Activated T-cell treated with anti-CD3 and anti-CD28 coated beads, Interleukin-2, amount 50 U/mL, for 4 hours (primary cell): ENCODE measurements around the gene CCDC74A. TPM values are rescaled to one million over a fixed set of nuclear protein-coding genes. Genes with fewer than 3 reads are reported as not detected.
"Not testable (repeated sequence)": the region's sequence is repeated elsewhere in the genome, so short reads cannot be mapped to it uniquely, and the experiment has no call there.

Experiments used
- ATAC-seq, 2 donors: fragments of 200-7000 bp; cut with Tn5 transposase; one replicate each; pipeline ENCODE4 v1.10.0; 2021
- DNase-seq: peaks from one replicate; pipeline ENCODE4 v3.0.0-alpha.2; 2020
- H3K27me3 Mint-ChIP-seq: one replicate; pipeline ENCODE4 v1.8.0; 2021; ENCODE audit warnings: low read depth, mixed read lengths
- H3K36me3 Mint-ChIP-seq: one replicate; pipeline ENCODE4 v1.8.0; 2022; ENCODE audit warnings: mixed read lengths; ENCODE audit not compliant: insufficient read depth
- H3K4me1 Mint-ChIP-seq: one replicate; pipeline ENCODE4 v1.8.0; 2021; ENCODE audit warnings: low read depth, mixed read lengths
- H3K4me3 Mint-ChIP-seq: one replicate; pipeline ENCODE4 v1.8.0; 2021; ENCODE audit warnings: mild to moderate bottlenecking, moderate library complexity, mixed read lengths
- H3K9me3 Mint-ChIP-seq: one replicate; pipeline ENCODE4 v1.8.0; 2021; ENCODE audit warnings: mixed read lengths
- total RNA-seq, 3 donors: library from RNA; stranded (reverse); gene quantifications; one replicate each; pipeline ENCODE4 v1.2.1, GENCODE V29; 2021

CCDC74A gene
- total RNA-seq, 3 donors from 2014 or later = 0.90 to 1.2 (median 1.0) TPM

- ATAC-seq, H3K27me3 Mint-ChIP-seq, H3K4me3 Mint-ChIP-seq, H3K9me3 Mint-ChIP-seq, H3K36me3 Mint-ChIP-seq, DNase-seq, H3K4me1 Mint-ChIP-seq: not testable (repeated sequence)
Observed at GRCh38 chr2:131544006-131544812, 16.5 kb downstream of the CCDC74A start.

DNA sequence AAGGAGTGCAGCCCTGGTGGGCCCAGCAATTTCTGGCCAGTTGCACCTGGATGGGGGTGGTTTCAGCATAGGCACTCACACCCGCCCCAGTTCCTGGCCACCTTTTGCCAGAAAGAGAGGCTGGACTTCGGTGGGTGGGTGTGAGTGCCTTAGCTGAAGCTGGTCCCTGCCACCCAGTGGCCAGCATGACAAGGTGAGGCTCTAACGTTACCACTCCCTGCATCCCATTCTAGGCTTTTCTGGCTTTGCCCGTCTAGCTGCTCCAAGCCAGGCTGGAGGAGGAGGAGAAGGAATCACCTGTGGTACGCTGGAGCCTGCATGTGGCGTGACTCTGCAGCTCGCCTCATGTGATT is 17.1 kb downstream of the CCDC74A start:
- H3K9me3 Mint-ChIP-seq, DNase-seq, H3K4me1 Mint-ChIP-seq, H3K27me3 Mint-ChIP-seq, ATAC-seq, H3K36me3 Mint-ChIP-seq, H3K4me3 Mint-ChIP-seq: not testable (repeated sequence)

DNA sequence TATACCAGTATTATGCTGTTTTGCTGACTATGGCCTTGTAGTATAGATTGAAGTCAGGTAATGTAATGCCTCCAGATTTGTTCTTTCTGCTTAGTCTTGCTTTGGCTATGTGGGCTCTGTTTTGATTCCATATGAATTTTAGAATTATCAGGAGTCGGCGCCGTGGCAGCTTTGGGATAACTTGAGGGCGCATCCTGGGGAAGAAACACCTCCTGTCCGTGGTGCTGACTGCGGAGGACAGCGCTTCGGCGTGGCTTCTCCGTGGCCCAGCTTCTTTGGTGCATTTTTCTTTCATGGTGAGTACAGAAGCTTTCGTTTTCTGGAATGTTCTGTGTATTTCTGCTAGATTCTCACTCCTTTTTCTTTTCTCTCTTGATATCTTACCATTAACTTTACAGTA is 25.2 kb downstream of the CCDC74A start:
- Mint-ChIP-seq H3K36me3 (no peaks in the 10 kb centered on the region), H3K27me3 (peaks cover 14% of the 10 kb centered on the region), H3K4me3 (no peak overlapping the region), H3K4me1 (no peaks in the 10 kb centered on the region), H3K9me3 (no peaks in the 10 kb centered on the region)
- ATAC-seq (no peak), DNase-seq (no peak)

DNA sequence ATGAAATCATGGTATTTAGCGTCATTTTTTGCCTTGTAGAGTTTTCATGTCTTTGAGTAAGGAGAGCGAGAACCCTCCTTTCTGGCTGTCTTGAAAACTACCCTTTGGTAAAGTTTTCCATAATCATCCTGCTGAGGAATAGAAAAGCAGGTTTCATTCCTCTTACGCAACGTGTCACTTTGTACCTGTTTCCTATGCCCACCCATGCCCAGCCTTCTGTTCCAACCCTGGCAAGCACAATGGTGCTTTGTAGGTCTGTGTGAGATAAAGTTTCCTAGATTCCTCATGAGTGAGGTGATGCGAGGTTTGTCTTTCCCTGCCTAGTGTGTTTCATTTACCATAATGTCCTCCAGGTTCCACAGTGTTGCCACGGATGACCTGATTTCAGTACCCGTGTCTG is 29.3 kb downstream of the CCDC74A start:
- Mint-ChIP-seq H3K4me1 (no peaks in the 10 kb centered on the region), H3K4me3 (no peak overlapping the region), H3K9me3 (no peaks in the 10 kb centered on the region), H3K27me3 (peaks cover 21% of the 10 kb centered on the region), H3K36me3 (no peaks in the 10 kb centered on the region)
- DNase-seq (no peak), ATAC-seq (no peak)

DNA sequence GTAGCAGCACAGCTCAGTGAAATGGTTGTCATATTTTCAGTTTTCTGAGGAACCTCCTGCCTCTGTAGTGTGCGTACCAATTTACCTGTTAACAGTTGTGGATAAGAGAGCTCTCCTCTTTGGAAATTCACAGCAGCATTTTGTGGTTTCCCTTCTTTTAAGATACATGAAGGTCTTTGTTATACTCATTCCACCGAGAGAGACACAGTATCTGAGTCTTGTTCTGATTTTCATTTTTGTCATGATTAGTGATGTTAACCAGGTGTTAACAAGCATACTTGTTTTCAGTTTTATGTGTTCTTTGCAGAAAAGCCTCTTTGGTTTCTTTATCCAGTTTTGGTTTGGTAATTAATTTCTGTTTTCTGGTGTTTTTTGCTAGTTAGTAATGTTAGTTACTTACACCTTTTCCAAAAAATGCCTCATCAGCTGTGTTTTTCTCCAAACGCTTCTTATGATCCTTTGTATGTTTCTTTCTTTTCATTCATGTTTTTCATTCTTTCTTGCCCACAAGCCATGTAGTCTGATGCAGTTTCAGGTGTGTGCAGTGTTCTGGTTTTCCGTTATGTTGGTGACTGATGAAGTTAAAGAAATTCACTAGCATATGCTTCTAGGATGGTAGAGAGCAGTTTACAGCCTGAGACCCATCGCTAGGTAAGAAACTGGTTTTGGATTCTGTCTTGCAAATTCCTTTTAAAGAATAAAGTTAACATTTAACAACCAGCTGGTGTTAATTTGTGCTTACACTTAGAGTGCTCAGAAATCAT is 30.1 kb downstream of the CCDC74A start:
- peaks cover 21% of the 10 kb centered on the region for H3K27me3 Mint-ChIP-seq
- H3K36me3 Mint-ChIP-seq = no peaks in the 10 kb centered on the region
- no peak overlapping the region for H3K4me3 Mint-ChIP-seq
- H3K4me1 Mint-ChIP-seq = no peaks in the 10 kb centered on the region
- no peaks in the 10 kb centered on the region for H3K9me3 Mint-ChIP-seq
- ATAC-seq (no peak), DNase-seq (no peak)

DNA sequence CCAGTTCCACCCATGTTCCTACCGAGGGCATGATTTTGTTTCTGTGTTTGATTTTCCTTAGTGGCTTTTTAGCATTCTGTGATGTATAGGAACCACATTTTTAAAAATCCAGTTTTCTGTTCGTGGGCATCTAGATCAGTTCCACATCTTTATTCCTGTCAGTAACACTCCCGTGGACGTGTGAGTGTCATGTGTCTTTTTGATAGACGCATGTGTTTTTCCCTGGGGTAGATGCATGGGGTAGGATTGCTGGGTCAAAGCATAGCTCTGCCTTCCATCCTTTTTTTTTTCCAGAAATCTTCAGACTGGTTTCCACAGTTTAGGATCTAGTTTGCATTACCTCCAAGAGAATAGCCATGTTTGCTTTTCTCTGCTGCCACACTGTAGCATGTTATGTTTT is 38.7 kb downstream of the CCDC74A start:
- Mint-ChIP-seq H3K27me3 (peaks cover 34% of the 10 kb centered on the region), H3K4me1 (no peaks in the 10 kb centered on the region), H3K9me3 (no peaks in the 10 kb centered on the region), H3K36me3 (no peaks in the 10 kb centered on the region), H3K4me3 (no peak overlapping the region)
- ATAC-seq = no peak
- no peak for DNase-seq

- peaks cover 38% of the 10 kb centered on the region for H3K27me3 Mint-ChIP-seq
- no peak for ATAC-seq
- H3K9me3 Mint-ChIP-seq = no peaks in the 10 kb centered on the region
- no peak for DNase-seq
- no peak overlapping the region for H3K4me3 Mint-ChIP-seq
- H3K36me3 Mint-ChIP-seq = no peaks in the 10 kb centered on the region
- H3K4me1 Mint-ChIP-seq = no peaks in the 10 kb centered on the region
Observed at GRCh38 chr2:131567891-131568290, 40.2 kb downstream of the CCDC74A start.

DNA sequence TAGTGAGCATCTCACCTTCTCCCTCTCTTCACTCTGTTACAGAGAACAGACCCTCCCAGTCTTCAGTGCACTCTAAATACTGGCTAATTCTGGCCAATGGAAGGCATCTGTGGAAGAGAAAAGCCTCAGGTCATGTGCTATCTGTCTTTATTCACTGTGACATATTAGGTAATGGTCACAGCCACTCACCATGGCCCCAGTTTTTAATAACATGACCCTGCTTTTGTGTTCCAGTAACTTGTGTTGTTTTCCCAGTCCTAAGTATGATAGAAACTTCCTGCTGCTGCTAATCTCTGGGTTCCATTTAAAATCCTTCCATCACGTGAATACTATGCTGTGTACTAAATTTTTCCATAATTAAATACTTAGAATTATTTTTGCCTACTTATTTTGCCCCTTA is 40.7 kb downstream of the CCDC74A start:
- not testable (repeated sequence) for H3K9me3 Mint-ChIP-seq, H3K4me1 Mint-ChIP-seq

GRCh38 chr2:131572175-131572574 is 44.5 kb downstream of the CCDC74A start:
- peaks cover 25% of the 10 kb centered on the region for H3K27me3 Mint-ChIP-seq
- DNase-seq = no peak
- H3K36me3 Mint-ChIP-seq = no peaks in the 10 kb centered on the region
- H3K4me1 Mint-ChIP-seq = no peaks in the 10 kb centered on the region
- no peak for ATAC-seq
- no peak overlapping the region for H3K4me3 Mint-ChIP-seq
- H3K9me3 Mint-ChIP-seq = no peaks in the 10 kb centered on the region

More for the DNA sequence above, 40.7 kb downstream of the CCDC74A start:
- not testable (repeated sequence) for ATAC-seq, H3K36me3 Mint-ChIP-seq, H3K4me3 Mint-ChIP-seq, DNase-seq
- peaks cover 41% of the 10 kb centered on the region for H3K27me3 Mint-ChIP-seq

DNA sequence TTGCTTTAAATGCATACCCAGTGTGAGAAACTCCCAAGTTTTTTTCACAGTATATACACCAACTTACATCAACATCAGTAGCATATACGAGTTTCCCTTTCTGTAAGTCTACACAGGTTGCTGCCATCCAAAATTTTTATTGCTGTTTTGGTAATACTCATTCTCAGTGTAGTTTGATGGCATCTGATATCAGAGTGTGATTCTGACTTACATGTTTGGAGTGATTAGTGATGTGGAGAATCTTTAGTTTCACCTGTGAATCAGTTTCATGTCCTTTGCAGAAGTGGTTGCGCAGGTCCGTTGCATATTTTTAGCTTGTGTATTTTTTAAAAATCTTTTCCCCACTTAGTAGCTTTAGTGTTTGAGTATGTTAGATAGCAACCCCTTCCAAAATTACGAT is 50.1 kb downstream of the CCDC74A start:
- ATAC-seq (no peak), DNase-seq (no peak)
- no peaks in the 10 kb centered on the region for H3K9me3 Mint-ChIP-seq
- H3K36me3 Mint-ChIP-seq = no peaks in the 10 kb centered on the region
- H3K4me1 Mint-ChIP-seq = no peaks in the 10 kb centered on the region
- peaks cover 28% of the 10 kb centered on the region for H3K27me3 Mint-ChIP-seq
- H3K4me3 Mint-ChIP-seq = no peak overlapping the region

- H3K27me3 Mint-ChIP-seq = peaks cover 31% of the 10 kb centered on the region
- H3K9me3 Mint-ChIP-seq = no peaks in the 10 kb centered on the region
- H3K4me3 Mint-ChIP-seq = no peak overlapping the region
- no peak for ATAC-seq
- no peak for DNase-seq
- no peaks in the 10 kb centered on the region for H3K4me1 Mint-ChIP-seq
- no peaks in the 10 kb centered on the region for H3K36me3 Mint-ChIP-seq
Observed at GRCh38 chr2:131580187-131580586, 52.5 kb downstream of the CCDC74A start.

Other genes starting within 250 kb of the CCDC74A start
- gene RAB6D, start 163.7 kb upstream of the CCDC74A start, total RNA-seq = under 1 TPM in 1 of 3 donors, not detected in 2; 0.05 TPM
- gene TUBA3D, start 51.8 kb upstream of the CCDC74A start, total RNA-seq = not detected
- 100 to 1,000 TPM in 2 of 3 donors, 10 to 100 TPM in 1; 54.5 to 166 (median 115) TPM for gene MZT2A, start 35.5 kb upstream of the CCDC74A start, total RNA-seq